SH-SY5Y (cell line): Measurements from ENCODE around the gene VAC14.

Experiments
- GATA2 ChIP-seq: IDR thresholded peaks from 2 replicates; pipeline ENCODE4 v1.6.1; 2011; ENCODE audit warnings: mild to moderate bottlenecking, low read depth, low read length
- GATA3 ChIP-seq: IDR thresholded peaks from 2 replicates; pipeline ENCODE4 v1.6.1; 2011; ENCODE audit warnings: low read depth, mild to moderate bottlenecking, low read length, moderate library complexity

DNA sequence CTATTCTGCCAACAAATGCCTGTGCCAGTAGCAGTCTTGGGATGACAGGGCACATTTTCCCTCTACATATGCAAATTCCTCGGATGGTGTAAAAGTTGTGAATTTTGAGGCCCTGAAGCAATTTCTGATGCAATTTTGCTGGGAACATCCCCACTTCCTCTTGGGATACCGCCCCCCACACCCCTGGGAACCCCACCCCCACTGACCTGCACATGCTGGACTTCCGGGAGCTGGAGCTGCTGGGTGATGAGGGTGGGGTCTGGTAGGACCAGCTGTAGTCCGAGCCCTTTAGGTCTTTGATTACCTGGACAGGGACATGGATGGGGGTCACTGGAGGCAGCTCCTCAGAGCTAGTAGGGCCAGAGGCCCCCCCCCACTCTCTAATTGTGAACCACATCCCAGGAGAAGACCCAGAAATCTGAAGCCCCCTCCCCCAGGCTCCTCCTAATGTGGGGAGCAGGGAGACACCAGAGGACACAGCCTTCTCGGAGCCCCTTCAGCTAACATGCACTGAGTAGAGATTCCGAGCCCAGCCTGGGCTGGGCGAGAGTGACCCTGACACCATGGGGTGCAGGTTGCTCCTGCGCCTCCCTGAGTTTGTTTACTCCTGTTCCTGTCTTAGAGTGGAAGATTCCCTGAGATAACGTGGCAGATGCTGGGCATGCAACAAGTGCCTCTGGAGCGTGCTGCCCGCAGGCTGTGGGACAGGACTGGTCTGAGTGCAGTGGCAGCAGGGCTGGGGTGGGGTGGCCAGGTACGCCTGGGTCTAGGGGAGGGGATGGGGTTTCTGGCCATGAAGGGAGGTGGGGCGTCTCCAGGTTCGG, 124.1 kb downstream of the VAC14 start:
- TF ChIP-seq GATA3 = no peak
- TF ChIP-seq GATA2 = no peak
